HG03159 (cell line): ENCODE results near the gene SPIN1.
A peak's percentile ranks its signal among the peaks of the same experiment; 100 is the strongest.

Source experiments
- ATAC-seq: cut with Tn5 transposase; IDR thresholded peaks from one replicate; pipeline ENCODE4 v1.9.1; 2021; ENCODE audit warnings: mild to moderate bottlenecking, moderate library complexity; ENCODE audit not compliant: unreplicated experiment

SPIN1 gene

GRCh38 chr9:88387552-88388202 lies 567 bp upstream of the SPIN1 start:
- peak; percentile 2 for ATAC-seq

- peak; percentile 27 for ATAC-seq
Measured at GRCh38 chr9:88388886-88389605, 802 bp downstream of the SPIN1 start.

GRCh38 chr9:88390371-88390990 lies 2.2 kb downstream of the SPIN1 start:
- ATAC-seq = no peak

DNA sequence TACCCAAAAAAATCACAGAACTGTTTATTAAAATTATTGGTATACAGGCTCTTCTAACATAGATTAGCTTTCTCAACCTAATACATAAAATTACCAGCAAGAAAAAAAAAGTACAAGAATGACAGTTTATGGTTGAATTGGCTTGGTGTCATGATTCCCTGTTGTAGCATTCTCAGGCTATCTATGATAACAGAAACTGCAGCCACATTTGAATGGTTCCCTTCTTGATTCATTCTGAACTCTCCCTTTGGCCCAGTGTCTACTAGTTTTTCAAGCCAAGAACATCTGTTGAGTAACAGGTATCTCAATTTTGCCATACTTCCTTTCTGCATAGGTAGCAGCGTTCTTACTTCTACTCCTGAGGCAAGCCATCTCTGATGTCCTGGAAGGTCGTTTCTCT lies 3.0 kb downstream of the SPIN1 start:
- ATAC-seq = no peak

- no peak for ATAC-seq
Measured at GRCh38 chr9:88391921-88392320, 3.7 kb downstream of the SPIN1 start.

- ATAC-seq = no peak
Measured at GRCh38 chr9:88392549-88392948, 4.3 kb downstream of the SPIN1 start.

DNA sequence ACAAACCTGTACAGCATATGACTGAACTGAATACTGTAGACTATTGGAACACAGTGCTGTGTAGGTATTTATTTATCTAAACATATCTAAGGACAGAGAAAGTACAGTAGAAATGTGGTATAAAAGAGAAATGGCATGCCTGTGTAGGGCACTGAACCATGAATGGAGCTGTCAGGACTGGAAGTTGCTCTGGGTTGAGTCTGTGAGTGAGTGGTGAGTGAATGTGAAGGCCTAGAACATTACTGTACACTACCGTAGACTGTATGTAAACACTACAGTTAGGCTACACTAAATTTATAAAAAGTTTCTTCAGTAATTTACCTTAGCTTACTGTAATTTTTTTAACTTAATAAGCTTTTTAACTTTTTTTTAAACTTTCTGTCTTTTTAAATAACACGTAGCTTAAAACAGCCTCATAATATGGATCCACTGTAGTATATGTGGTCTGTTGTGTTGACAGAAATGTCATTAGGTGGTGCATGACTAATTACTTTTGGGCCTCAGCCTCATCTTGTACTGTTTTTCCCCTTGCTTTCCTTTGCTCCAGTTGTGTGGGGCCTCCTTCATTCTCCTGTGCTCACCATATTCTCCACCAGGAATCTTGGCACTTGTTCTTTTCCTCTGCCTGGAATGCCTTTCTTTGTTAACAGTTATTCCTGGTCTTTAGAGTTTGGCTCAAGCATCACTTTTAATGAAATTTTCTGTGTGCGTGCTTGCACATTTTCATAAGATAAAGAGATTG lies 8.8 kb downstream of the SPIN1 start:
- ATAC-seq = no peak

DNA sequence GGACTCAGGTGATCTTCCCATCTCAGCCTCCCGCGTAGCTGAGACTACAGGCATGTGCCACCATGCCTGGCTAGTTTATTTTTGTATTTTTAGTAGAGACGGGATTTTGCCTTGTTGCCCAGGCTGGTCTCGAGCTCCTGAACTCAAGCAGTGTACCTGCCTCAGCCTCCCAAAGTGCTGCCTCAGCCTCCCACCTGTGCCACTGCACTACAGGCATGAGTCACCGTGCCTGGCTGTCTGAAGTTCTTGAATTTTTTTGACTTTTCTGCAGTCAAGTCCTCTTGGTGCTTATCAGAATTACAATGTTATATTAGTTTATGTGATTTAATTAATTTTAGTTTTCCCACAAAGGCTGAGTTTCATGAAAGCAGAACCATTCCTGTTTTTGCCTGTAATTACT lies 9.8 kb downstream of the SPIN1 start:
- no peak for ATAC-seq

DNA sequence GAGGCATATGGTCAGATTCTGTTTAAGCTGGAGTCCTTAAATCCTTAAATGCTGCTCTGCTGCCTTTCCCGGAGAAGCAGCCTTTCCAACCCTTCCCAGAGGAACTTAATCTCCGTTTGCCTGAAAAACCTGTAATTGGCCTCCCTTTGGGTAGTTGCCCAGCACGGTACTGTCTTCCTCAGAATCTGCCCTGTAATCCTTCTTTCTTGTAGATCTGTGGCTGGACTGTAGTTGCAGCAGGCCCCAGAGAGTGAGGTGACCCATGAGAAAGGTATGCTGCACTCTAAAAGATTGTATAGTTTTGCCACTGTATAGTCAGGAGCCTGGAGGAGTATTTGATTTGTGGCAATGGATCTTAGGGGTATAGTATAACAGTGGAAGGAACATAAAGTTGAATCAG lies 11.7 kb downstream of the SPIN1 start:
- no peak for ATAC-seq

GRCh38 chr9:88403340-88403739 lies 15.1 kb downstream of the SPIN1 start:
- no peak for ATAC-seq

- no peak for ATAC-seq
Measured at GRCh38 chr9:88406051-88406450, 17.8 kb downstream of the SPIN1 start.

DNA sequence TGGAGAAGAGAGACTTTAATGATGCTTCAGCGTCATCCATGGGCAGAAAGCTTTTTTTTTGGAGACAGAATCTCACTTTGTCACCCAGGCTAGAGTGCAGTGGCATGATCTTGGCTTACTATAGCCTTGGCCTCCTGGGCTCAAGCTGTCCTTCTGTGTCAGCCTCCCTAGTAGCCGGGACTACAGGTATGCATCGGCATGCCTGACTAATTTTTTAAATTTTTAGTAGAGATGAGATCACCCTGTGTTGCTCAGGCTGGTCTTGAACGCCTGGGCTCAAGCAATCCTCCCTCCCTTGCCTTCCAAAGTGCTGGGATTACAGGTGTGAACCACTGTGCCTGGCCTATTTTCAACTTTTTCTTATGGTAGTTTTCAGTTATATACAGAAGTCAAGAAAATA lies 23.2 kb downstream of the SPIN1 start:
- ATAC-seq = no peak

GRCh38 chr9:88414298-88414697 lies 26.1 kb downstream of the SPIN1 start:
- ATAC-seq = no peak

GRCh38 chr9:88418025-88418424 lies 29.8 kb downstream of the SPIN1 start:
- no peak for ATAC-seq

GRCh38 chr9:88418715-88419540 lies 30.7 kb downstream of the SPIN1 start:
- no peak for ATAC-seq

DNA sequence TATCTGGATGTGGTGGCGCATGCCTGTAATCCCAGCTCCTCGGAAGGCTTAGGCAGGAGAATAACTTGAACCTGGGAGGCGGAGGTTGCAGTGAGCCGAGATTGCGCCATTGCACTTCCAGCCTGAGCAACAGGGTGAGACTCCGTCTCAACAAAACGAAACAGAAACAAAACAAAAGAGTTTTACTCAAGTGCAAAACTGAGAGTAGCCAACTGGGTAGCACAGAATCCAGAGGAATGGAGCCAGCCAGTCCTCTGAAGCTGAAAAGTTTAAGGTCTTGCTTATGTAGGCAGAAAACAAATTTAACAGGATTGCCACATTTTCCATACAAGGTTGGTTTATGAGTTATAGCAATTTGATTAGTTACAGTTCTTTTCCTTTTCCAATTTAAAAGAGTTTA lies 32.0 kb downstream of the SPIN1 start:
- no peak for ATAC-seq

DNA sequence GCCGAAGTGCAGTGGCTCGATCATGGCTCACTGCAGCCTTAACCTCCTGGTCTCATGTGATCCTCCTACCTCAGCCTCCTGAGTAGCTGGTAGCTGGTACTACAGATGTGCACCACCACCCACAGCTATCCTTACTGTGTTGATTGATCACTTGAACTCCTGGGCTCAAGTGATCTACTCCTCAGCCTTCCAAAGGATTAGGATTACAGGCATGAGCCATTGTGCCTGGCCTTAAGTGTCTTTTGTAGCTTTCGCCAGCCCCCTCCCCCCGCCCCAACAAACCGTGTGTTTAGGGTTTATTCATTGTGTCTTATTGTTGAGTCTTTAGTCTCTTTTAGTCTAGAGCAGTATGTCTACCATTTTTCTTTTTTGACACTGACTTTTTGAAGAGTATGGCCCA lies 33.1 kb downstream of the SPIN1 start:
- no peak for ATAC-seq

- no peak for ATAC-seq
Measured at GRCh38 chr9:88425538-88425950, 37.3 kb downstream of the SPIN1 start.

GRCh38 chr9:88426651-88427050 lies 38.4 kb downstream of the SPIN1 start:
- ATAC-seq = no peak

- no peak for ATAC-seq
Measured at GRCh38 chr9:88429595-88430430, 41.6 kb downstream of the SPIN1 start.
